Measurements from ENCODE around the gene MDGA2. TPM values are rescaled to one million over a fixed set of nuclear protein-coding genes. Genes with fewer than 3 reads are reported as not detected.

Gene MDGA2
- total and polyA plus RNA-seq, 9 of the 15 experiments (the other 6 are each of a cell fraction or from before 2014, with no cell fraction given) = 0.01 to 0.18 (median 0.03) TPM; not detected in 5

GRCh38 chr14:47057364-47057763, 618.0 kb downstream of the MDGA2 start (continued):
- TF ChIP-seq RFX1 (IDR thresholded peaks at IDR 0.05) (no peak), MYBL2 (IDR thresholded peaks at IDR 0.05; ENCODE audit: low read depth) (no peak), MYBL2 (CRISPR knock-in tag; IDR thresholded peaks at IDR 0.05; ENCODE audit: borderline replicate concordance) (no peak), TAF15 (IDR thresholded peaks at IDR 0.05; ENCODE audit: low read depth, low read length) (no peak), POLR2AphosphoS2 (IDR thresholded peaks at IDR 0.05; ENCODE audit: low read length) (no peak), ZNF311 (CRISPR knock-in tag; IDR thresholded peaks at IDR 0.05) (no peak), RBM22 (IDR thresholded peaks at IDR 0.05; ENCODE audit: low read depth, low read length, poor library complexity, severe bottlenecking) (no peak), DEAF1 (CRISPR knock-in tag; IDR thresholded peaks at IDR 0.05) (no peak), KAT8 (IDR thresholded peaks at IDR 0.05; ENCODE audit: low read depth) (no peak), HDAC2 (IDR thresholded peaks at IDR 0.05) (no peak)

- Histone ChIP-seq H3K4me1 (replicated peaks in 1 of 2; ENCODE audit: control insufficient read depth in 2 of 2, insufficient read depth in 2 of 2, low read length in 2 of 2) (no peaks in the 10 kb centered on the region), H4K20me1 (replicated peaks; ENCODE audit: control insufficient read depth, insufficient read depth, low read length) (no peaks in the 10 kb centered on the region), H3K9me3 (replicated peaks; ENCODE audit: control insufficient read depth, insufficient read depth, low read depth, low read length) (no peaks in the 10 kb centered on the region), H3K79me2 (ENCODE audit: control insufficient read depth, insufficient read depth, low read length) (no peaks in the 10 kb centered on the region), H3K27ac (ENCODE audit: extremely low read depth, low read depth, low read length) (no peak overlapping the region), H2AFZ (ENCODE audit: low read depth, low read length) (no peak overlapping the region), H3K4me2 (ENCODE audit: insufficient read depth, low read length) (no peak overlapping the region), H3K27me3 (ENCODE audit: control insufficient read depth in 2 of 2, insufficient read depth in 2 of 2, low read length in 2 of 2) (no peaks in the 10 kb centered on the region), H3K9ac (ENCODE audit: insufficient read depth in 1 of 2, low read depth in 2 of 2, low read length in 2 of 2) (no peak overlapping the region), H3K4me3 (no peak overlapping the region), H3K36me3 (ENCODE audit: control insufficient read depth, insufficient read depth, low read length) (no peaks in the 10 kb centered on the region), H3K9me1 (ENCODE audit: control insufficient read depth, insufficient read depth, low read length) (no peaks in the 10 kb centered on the region)
- no TSS peak for BruUV-seq (replicated peaks)
- FAIRE-seq (no peak), DNase-seq (ENCODE audit: extremely low read depth in 1 of 4, low spot score in 3 of 4) (no peak), ATAC-seq (no peak)
- in situ Hi-C loops (cut with MboI) (no loop called here), intact Hi-C loops (cut with micrococcal nuclease) (no loop called here)
- 0% methylated on average over 1 of the region's 1 CpG for WGBS (ENCODE audit: insufficient coverage, low coverage, missing lambda C conversion rate)
- POLR2A ChIA-PET = no interaction called here
- CTCF ChIA-PET (ENCODE audit: low intra/inter-chr PET ratio) = no interaction called here
- TF ChIP-seq FOXA1 (IDR thresholded peaks at IDR 0.05; ENCODE audit: borderline replicate concordance) (no peak), CBFA2T3 (IDR thresholded peaks at IDR 0.05) (no peak), E2F8 (IDR thresholded peaks at IDR 0.05; ENCODE audit: low read depth, partially characterized antibody) (no peak), POLR2H (tag; IDR thresholded peaks at IDR 0.05; ENCODE audit: low read depth) (no peak), ZNF311 (CRISPR knock-in tag; IDR thresholded peaks at IDR 0.05) (no peak), TAF15 (IDR thresholded peaks at IDR 0.05; ENCODE audit: low read depth, low read length) (no peak), DPF2 (IDR thresholded peaks at IDR 0.05) (no peak), THRA (IDR thresholded peaks at IDR 0.05) (no peak), CAMTA2 (CRISPR knock-in tag; conservative IDR thresholded peaks at IDR 0.05) (no peak), TCF7 (IDR thresholded peaks at IDR 0.05; ENCODE audit: borderline replicate concordance) (no peak), NFE2L1 (tag; IDR thresholded peaks at IDR 0.05; ENCODE audit: borderline replicate concordance, low read depth) (no peak)
These were observed 630.6 kb downstream of the MDGA2 start for GRCh38 chr14:47044841-47045240.

All from K562 (cell line).